Natural killer cell (primary cell): Measurements from ENCODE around the gene CHD1L. TPM values are rescaled to one million over a fixed set of nuclear protein-coding genes. Genes with fewer than 3 reads are reported as not detected.

Experiments used
- ATAC-seq, 3 donors: fragments of 150-1000 bp in 2 of 3; fragments of 200-7000 bp in 1 of 3; cut with Tn5 transposase; 1 replicate in 1 of 3; 2 replicates in 2 of 3; pipeline ENCODE4 v1.10.0; 2021; ENCODE audit warnings: mild to moderate bottlenecking in 2 of 3, moderate library complexity in 2 of 3
- DNase-seq, 2 donors: peaks; one replicate each; pipeline versions ENCODE4 v3.0.0 to v3.0.0-alpha.2; 2013 to 2021; ENCODE audit warnings: mixed read lengths in 1 of 2
- H3K27ac ChIP-seq: one replicate; pipeline ENCODE4 v1.5.1; 2013; ENCODE audit warnings: mild to moderate bottlenecking, low read length
- H3K27me3 ChIP-seq: one replicate; pipeline ENCODE4 v1.6.1; 2013; ENCODE audit warnings: low read length; ENCODE audit not compliant: control insufficient read depth, insufficient read depth
- H3K36me3 ChIP-seq: one replicate; pipeline ENCODE4 v1.6.1; 2013; ENCODE audit warnings: low read length; ENCODE audit not compliant: control insufficient read depth, insufficient read depth
- H3K4me1 ChIP-seq: one replicate; pipeline ENCODE4 v1.6.1; 2013; ENCODE audit warnings: low read length; ENCODE audit not compliant: control insufficient read depth, insufficient read depth
- H3K4me3 ChIP-seq: one replicate; pipeline ENCODE4 v1.5.1; 2013; ENCODE audit warnings: low read length
- H3K9me3 ChIP-seq: one replicate; pipeline ENCODE4 v1.6.1; 2013; ENCODE audit warnings: low read length; ENCODE audit not compliant: control insufficient read depth, insufficient read depth
- H3K27ac Mint-ChIP-seq, 2 donors: one replicate each; pipeline ENCODE4 v1.8.0; 2022; ENCODE audit warnings: mild to moderate bottlenecking in 2 of 2, mixed read lengths in 2 of 2, moderate library complexity in 1 of 2
- H3K27me3 Mint-ChIP-seq, 2 donors: one replicate each; pipeline ENCODE4 v1.8.0; 2022; ENCODE audit warnings: low read depth in 2 of 2, mixed read lengths in 2 of 2
- H3K36me3 Mint-ChIP-seq: one replicate; pipeline ENCODE4 v1.8.0; 2022; ENCODE audit warnings: mixed read lengths
- H3K4me1 Mint-ChIP-seq, 2 donors: one replicate each; pipeline ENCODE4 v1.8.0; 2022; ENCODE audit warnings: mixed read lengths in 2 of 2
- H3K4me3 Mint-ChIP-seq: one replicate; pipeline ENCODE4 v1.8.0; 2022; ENCODE audit warnings: mild to moderate bottlenecking, moderate library complexity, mixed read lengths
- H3K9me3 Mint-ChIP-seq, 2 donors: one replicate each; pipeline ENCODE4 v1.8.0; 2022; ENCODE audit warnings: mixed read lengths in 2 of 2
- WGBS: methylation state at CpG from one replicate; pipeline ENCODE4 v1.1.7; 2013; ENCODE audit warnings: missing lambda C conversion rate; ENCODE audit not compliant: insufficient coverage; 5-methylcytosine and 5-hydroxymethylcytosine counted together
- intact Hi-C: fragments of 100-400 bp; cut with micrococcal nuclease; formaldehyde crosslinking; loops from one replicate; pipeline ENCODE4 v1.14.2; 2022
- total RNA-seq, 4 donors: library from RNA; stranded (reverse); fragments of 120-200 nt in 1 of 4; gene quantifications; one replicate each; pipeline versions ENCODE4 v1.2.3 to v1.2.4, GENCODE V29; 2013 to 2022
- TF ChIP-seq, protein P1 (sequence below): fragments of 200-600 bp; IDR thresholded peaks from one replicate; pipeline ENCODE4 v1.8.0; 2022; ENCODE audit warnings: antibody characterized with exemption

CHD1L gene
- total RNA-seq, 3 donors from 2014 or later (not counting 1 experiment from before 2014, with no cell fraction given) = 35.8 to 45.7 (median 44.0) TPM

DNA sequence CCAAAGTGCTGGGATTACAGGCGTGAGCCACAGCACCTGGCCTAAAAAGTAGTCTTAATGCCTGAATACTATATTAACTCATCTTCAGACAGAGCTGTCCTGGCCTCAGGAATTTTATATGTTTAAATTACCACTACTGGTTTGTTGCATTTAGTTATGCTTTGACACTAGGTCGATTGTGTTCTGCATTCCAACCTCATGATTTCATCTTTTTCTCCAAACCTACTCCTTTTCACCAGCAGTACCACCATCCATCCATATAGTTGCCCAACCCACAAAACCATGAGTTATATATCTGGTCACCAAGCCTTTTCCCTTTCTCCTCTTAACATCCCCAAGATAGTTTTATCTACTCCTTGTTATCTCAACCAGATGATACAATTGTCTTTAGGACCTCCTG is 39.9 kb upstream of the CHD1L start:
- Mint-ChIP-seq H3K4me1 (no peaks in the 10 kb centered on the region), H3K27me3 (no peaks in the 10 kb centered on the region), H3K4me3 (no peak overlapping the region), H3K9me3 (no peaks in the 10 kb centered on the region), H3K36me3 (no peaks in the 10 kb centered on the region), H3K27ac (no peak overlapping the region)
- Histone ChIP-seq H3K4me3 (no peak overlapping the region), H3K9me3 (no peaks in the 10 kb centered on the region), H3K27me3 (no peaks in the 10 kb centered on the region), H3K36me3 (no peaks in the 10 kb centered on the region), H3K4me1 (no peaks in the 10 kb centered on the region), H3K27ac (no peak overlapping the region)
- TF ChIP-seq, protein P1, sequence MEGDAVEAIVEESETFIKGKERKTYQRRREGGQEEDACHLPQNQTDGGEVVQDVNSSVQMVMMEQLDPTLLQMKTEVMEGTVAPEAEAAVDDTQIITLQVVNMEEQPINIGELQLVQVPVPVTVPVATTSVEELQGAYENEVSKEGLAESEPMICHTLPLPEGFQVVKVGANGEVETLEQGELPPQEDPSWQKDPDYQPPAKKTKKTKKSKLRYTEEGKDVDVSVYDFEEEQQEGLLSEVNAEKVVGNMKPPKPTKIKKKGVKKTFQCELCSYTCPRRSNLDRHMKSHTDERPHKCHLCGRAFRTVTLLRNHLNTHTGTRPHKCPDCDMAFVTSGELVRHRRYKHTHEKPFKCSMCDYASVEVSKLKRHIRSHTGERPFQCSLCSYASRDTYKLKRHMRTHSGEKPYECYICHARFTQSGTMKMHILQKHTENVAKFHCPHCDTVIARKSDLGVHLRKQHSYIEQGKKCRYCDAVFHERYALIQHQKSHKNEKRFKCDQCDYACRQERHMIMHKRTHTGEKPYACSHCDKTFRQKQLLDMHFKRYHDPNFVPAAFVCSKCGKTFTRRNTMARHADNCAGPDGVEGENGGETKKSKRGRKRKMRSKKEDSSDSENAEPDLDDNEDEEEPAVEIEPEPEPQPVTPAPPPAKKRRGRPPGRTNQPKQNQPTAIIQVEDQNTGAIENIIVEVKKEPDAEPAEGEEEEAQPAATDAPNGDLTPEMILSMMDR = no peak
- 98% methylated on average over 2 of the region's 2 CpGs for WGBS
- intact Hi-C loops = no loop called here
- no peak for ATAC-seq
- DNase-seq = no peak

GRCh38 chr1:147204080-147204479 is 38.4 kb upstream of the CHD1L start:
- no peak for ATAC-seq
- intact Hi-C loops = no loop called here
- Histone ChIP-seq H3K4me3 (no peak overlapping the region), H3K27ac (no peak overlapping the region), H3K9me3 (no peaks in the 10 kb centered on the region), H3K4me1 (no peaks in the 10 kb centered on the region), H3K36me3 (no peaks in the 10 kb centered on the region), H3K27me3 (no peaks in the 10 kb centered on the region)
- Mint-ChIP-seq H3K27ac (no peak overlapping the region), H3K4me1 (no peaks in the 10 kb centered on the region), H3K27me3 (no peaks in the 10 kb centered on the region), H3K36me3 (no peaks in the 10 kb centered on the region), H3K4me3 (no peak overlapping the region), H3K9me3 (no peaks in the 10 kb centered on the region)
- TF ChIP-seq, protein P1 = no peak
- 66% methylated on average over 3 of the region's 3 CpGs for WGBS
- DNase-seq = no peak

GRCh38 chr1:147207192-147207591 is 35.3 kb upstream of the CHD1L start:
- Histone ChIP-seq H3K27me3 (no peaks in the 10 kb centered on the region), H3K9me3 (no peaks in the 10 kb centered on the region), H3K27ac (no peak overlapping the region), H3K4me3 (no peak overlapping the region), H3K4me1 (no peaks in the 10 kb centered on the region), H3K36me3 (no peaks in the 10 kb centered on the region)
- H3K4me1 Mint-ChIP-seq = no peaks in the 10 kb centered on the region
- TF ChIP-seq, protein P1 = no peak
- H3K9me3 Mint-ChIP-seq = no peaks in the 10 kb centered on the region
- peaks cover 7% of the 10 kb centered on the region for H3K36me3 Mint-ChIP-seq
- no peaks in the 10 kb centered on the region for H3K27me3 Mint-ChIP-seq
- intact Hi-C loops = no loop called here
- H3K27ac Mint-ChIP-seq = no peak overlapping the region
- H3K4me3 Mint-ChIP-seq = no peak overlapping the region
- no peak for DNase-seq
- 100% methylated on average over 1 of the region's 1 CpG for WGBS
- ATAC-seq = no peak

- DNase-seq (no peak), ATAC-seq (no peak)
- H3K9me3 ChIP-seq = no peaks in the 10 kb centered on the region
- H3K27me3 ChIP-seq = no peaks in the 10 kb centered on the region
- peaks cover 0 to 5% of the 10 kb centered on the region in 2 donors for H3K27me3 Mint-ChIP-seq
- no peak overlapping the region for H3K27ac Mint-ChIP-seq
- intact Hi-C loops = no loop called here
- no peak overlapping the region for H3K4me3 Mint-ChIP-seq
- H3K4me3 ChIP-seq = no peak overlapping the region
- H3K36me3 ChIP-seq = no peaks in the 10 kb centered on the region
- peaks cover 7% of the 10 kb centered on the region for H3K36me3 Mint-ChIP-seq
- TF ChIP-seq, protein P1 = no peak
- no peak overlapping the region for H3K27ac ChIP-seq
- H3K4me1 ChIP-seq = no peaks in the 10 kb centered on the region
- no peaks in the 10 kb centered on the region for H3K9me3 Mint-ChIP-seq
- WGBS = 99% methylated on average over 7 of the region's 7 CpGs
- peaks cover 8% of the 10 kb centered on the region in 2 donors for H3K4me1 Mint-ChIP-seq
Measured at GRCh38 chr1:147208619-147209018, 33.9 kb upstream of the CHD1L start.
